Upper lobe of left lung (tissue), 6 donors: ENCODE measurements around the gene ASIC5. TPM values are rescaled to one million over a fixed set of nuclear protein-coding genes. Genes with fewer than 3 reads are reported as not detected.
A peak's percentile ranks its signal among the peaks of the same experiment; 100 is the strongest.

Source experiments
- ATAC-seq, 2 donors: fragments of 200-7000 bp; cut with Tn5 transposase; one replicate each; pipeline ENCODE4 v1.9.1; 2022; ENCODE audit warnings: mild to moderate bottlenecking in 2 of 2, moderate library complexity in 2 of 2; ENCODE audit not compliant: low FRiP score in 2 of 2
- DNase-seq, 2 donors: peaks; one replicate each; pipeline ENCODE4 v3.0.0-alpha.2; 2019 to 2020
- H3K27ac ChIP-seq, 4 donors: fragments of 200-600 bp; sonication (generic); one replicate each; pipeline ENCODE4 v1.5.1; 2016 to 2019
- H3K27me3 ChIP-seq, 4 donors: fragments of 200-600 bp; sonication (generic); one replicate each; pipeline ENCODE4 v1.5.1; 2017 to 2019
- H3K36me3 ChIP-seq, 4 donors: fragments of 200-600 bp; sonication (generic); one replicate each; pipeline ENCODE4 v1.5.1; 2016 to 2019
- H3K4me1 ChIP-seq, 4 donors: fragments of 200-600 bp; sonication (generic); one replicate each; pipeline ENCODE4 v1.5.1; 2018 to 2019
- H3K4me3 ChIP-seq, 4 donors: fragments of 200-600 bp; sonication (generic); one replicate each; pipeline ENCODE4 v1.5.1; 2017 to 2019; ENCODE audit warnings: mild to moderate bottlenecking in 2 of 4, moderate library complexity in 1 of 4
- H3K9me3 ChIP-seq, 4 donors: fragments of 200-600 bp; sonication (generic); one replicate each; pipeline ENCODE4 v1.5.1; 2018 to 2019
- CTCF ChIP-seq, 6 experiments: fragments of 450-650 bp in 4 of 6; fragments of 200-600 bp in 2 of 6; sonication (generic) in 2 of 6; IDR thresholded peaks; one replicate each; pipeline ENCODE4 v1.5.1; 2016 to 2019; ENCODE audit warnings: antibody characterized with exemption in 6 of 6
- EP300 ChIP-seq, 4 donors: sonication (generic); formaldehyde crosslinking; IDR thresholded peaks; one replicate each; pipeline ENCODE4 v1.5.1; 2017; ENCODE audit warnings: antibody characterized with exemption in 4 of 4, control low read depth in 2 of 4
- POLR2A ChIP-seq, 4 donors: fragments of 450-650 bp; IDR thresholded peaks; one replicate each; pipeline ENCODE4 v1.5.1; 2016 to 2017; ENCODE audit warnings: antibody characterized with exemption in 4 of 4, mild to moderate bottlenecking in 2 of 4
- POLR2AphosphoS5 ChIP-seq, 2 donors: sonication (generic); formaldehyde crosslinking; IDR thresholded peaks; one replicate each; pipeline ENCODE4 v1.5.1; 2017; ENCODE audit warnings: antibody characterized with exemption in 2 of 2
- WGBS, 2 donors: methylation state at CpG; one replicate each; pipeline ENCODE4 v1.1.5; 2017 to 2018; 5-methylcytosine and 5-hydroxymethylcytosine counted together
- total RNA-seq, 6 donors: library from RNA; depleted of rRNA in 4 of 6; stranded (reverse); fragments of >200 nt in 4 of 6; gene quantifications; one replicate each; pipeline versions ENCODE4 v1.1.0 to v1.2.1, GENCODE V29; 2016 to 2021
- donor health status: DM: no; HTN: no; CAD: no; lungs with moderate emphysema.
- donor health status: DM: no; HTN: yes; CAD: no; lungs with severe emphysema.

ASIC5 gene
- total RNA-seq, 6 donors from 2014 or later, result not detected

- no peak for DNase-seq
- TF ChIP-seq POLR2A (IDR thresholded peaks at IDR 0.05), result no peak
- TF ChIP-seq POLR2AphosphoS5 (IDR thresholded peaks at IDR 0.05), result no peak
- no peak for TF ChIP-seq CTCF (IDR thresholded peaks at IDR 0.05)
- H3K9me3 ChIP-seq, result no peaks in the 10 kb centered on the region
- no peak overlapping the region for H3K27ac ChIP-seq
- H3K4me3 ChIP-seq, result no peak overlapping the region
- no peaks in the 10 kb centered on the region for H3K4me1 ChIP-seq
- H3K27me3 ChIP-seq, result no peaks in the 10 kb centered on the region
- no peaks in the 10 kb centered on the region for H3K36me3 ChIP-seq
- WGBS, 2 donors, result 76 to 88% methylated on average over 4 of the region's 4 CpGs
- no peak for ATAC-seq
Observed at GRCh38 chr4:155908187-155909139, 42.4 kb upstream of the ASIC5 start.

GRCh38 chr4:155907556-155907955 is 41.5 kb upstream of the ASIC5 start:
- WGBS, 2 donors, result 87 to 93% methylated on average over 1 of the region's 1 CpG

GRCh38 chr4:155906554-155907247 is 40.6 kb upstream of the ASIC5 start:
- H3K4me1 ChIP-seq, result no peaks in the 10 kb centered on the region
- ATAC-seq (peak in 1 of 2 donors; percentile 83), DNase-seq (no peak)
- no peak overlapping the region for H3K27ac ChIP-seq
- no peaks in the 10 kb centered on the region for H3K36me3 ChIP-seq
- H3K4me3 ChIP-seq, result no peak overlapping the region
- WGBS, 2 donors, result 65 to 75% methylated on average over 6 of the region's 6 CpGs
- TF ChIP-seq EP300 (IDR thresholded peaks at IDR 0.05) (no peak), POLR2A (IDR thresholded peaks at IDR 0.05) (no peak), POLR2AphosphoS5 (IDR thresholded peaks at IDR 0.05) (no peak), CTCF (IDR thresholded peaks at IDR 0.05) (no peak)
- H3K9me3 ChIP-seq, result no peaks in the 10 kb centered on the region
- H3K27me3 ChIP-seq, result no peaks in the 10 kb centered on the region

More at GRCh38 chr4:155907556-155907955, 41.5 kb upstream of the ASIC5 start:
- Histone ChIP-seq H3K4me1 (no peaks in the 10 kb centered on the region), H3K9me3 (no peaks in the 10 kb centered on the region), H3K27me3 (no peaks in the 10 kb centered on the region), H3K27ac (no peak overlapping the region), H3K4me3 (no peak overlapping the region), H3K36me3 (no peaks in the 10 kb centered on the region)
- DNase-seq (no peak), ATAC-seq (no peak)
- no peak for TF ChIP-seq POLR2A (IDR thresholded peaks at IDR 0.05)
- TF ChIP-seq POLR2AphosphoS5 (IDR thresholded peaks at IDR 0.05), result no peak
- TF ChIP-seq EP300 (IDR thresholded peaks at IDR 0.05), result no peak
- TF ChIP-seq CTCF (IDR thresholded peaks at IDR 0.05), result no peak

GRCh38 chr4:155904331-155904730 is 38.3 kb upstream of the ASIC5 start:
- ATAC-seq (no peak), DNase-seq (no peak)
- Histone ChIP-seq H3K4me1 (no peaks in the 10 kb centered on the region), H3K9me3 (no peaks in the 10 kb centered on the region), H3K27ac (no peak overlapping the region), H3K36me3 (no peaks in the 10 kb centered on the region), H3K27me3 (no peaks in the 10 kb centered on the region), H3K4me3 (no peak overlapping the region)
- TF ChIP-seq POLR2A (IDR thresholded peaks at IDR 0.05), result no peak
- no peak for TF ChIP-seq CTCF (IDR thresholded peaks at IDR 0.05)
- no peak for TF ChIP-seq POLR2AphosphoS5 (IDR thresholded peaks at IDR 0.05)
- no peak for TF ChIP-seq EP300 (IDR thresholded peaks at IDR 0.05)
- 58 to 60% methylated on average over 3 of the region's 3 CpGs for WGBS, 2 donors
